IMR-90 (cell line): ENCODE measurements around the gene TMEM176A. TPM values are rescaled to one million over a fixed set of nuclear protein-coding genes. Genes with fewer than 3 reads are reported as not detected.

Experiments used
- ATAC-seq: fragments of 200-7000 bp; cut with Tn5 transposase; 2 replicates; pipeline ENCODE4 v1.9.1; 2020; ENCODE audit warnings: low read depth, mild to moderate bottlenecking, moderate library complexity
- BruUV-seq: library from RNA; stranded (reverse); fragments of 400-500 nt; replicated peaks from 2 replicates; lab custom pipeline; 2021; lab: Mats Ljungman, UMichigan
- CTCF ChIA-PET: fragments of 300-600 bp; formaldehyde crosslinking; extraction: SDS; loops from one replicate; lab custom pipeline; 2021; ENCODE audit warnings: antibody characterized with exemption; lab: Yijun Ruan, JAX
- POLR2A ChIA-PET: fragments of 300-600 bp; sonication (Branson Sonifier 250); formaldehyde crosslinking; loops from one replicate; lab custom pipeline; 2022; ENCODE audit warnings: antibody characterized with exemption; ENCODE audit not compliant: unreplicated experiment; lab: Charles Lee
- DNase-seq: peaks from one replicate; pipeline ENCODE4 v3.0.0; 2013
- H2AFZ ChIP-seq: replicated peaks from 2 replicates; pipeline ENCODE3; 2013; ENCODE audit warnings: low read length, mild to moderate bottlenecking; ENCODE audit not compliant: poor library complexity
- H2AK5ac ChIP-seq: 2 replicates; pipeline ENCODE4 v1.6.1; 2013; ENCODE audit warnings: low read depth, low read length, inconsistent platforms
- H2AK9ac ChIP-seq: replicated peaks from 2 replicates; pipeline ENCODE3; 2013; ENCODE audit warnings: mild to moderate bottlenecking, low read depth, low read length, moderate library complexity; ENCODE audit not compliant: poor library complexity
- H2BK120ac ChIP-seq: 2 replicates; pipeline ENCODE4 v1.6.1; 2013; ENCODE audit warnings: low read depth, low read length, inconsistent platforms
- H2BK15ac ChIP-seq: 3 replicates; pipeline ENCODE4 v1.6.1; 2013; ENCODE audit warnings: low read depth, low read length, inconsistent platforms
- H2BK20ac ChIP-seq: 2 replicates; pipeline ENCODE4 v1.6.1; 2013; ENCODE audit warnings: low read depth, mild to moderate bottlenecking, inconsistent platforms, low read length, moderate library complexity
- H2BK5ac ChIP-seq: 2 replicates; pipeline ENCODE4 v1.6.1; 2013; ENCODE audit warnings: mild to moderate bottlenecking, low read depth, low read length, inconsistent platforms; ENCODE audit not compliant: poor library complexity, severe bottlenecking
- H3K14ac ChIP-seq: replicated peaks from 2 replicates; pipeline ENCODE4 v1.6.1; 2013; ENCODE audit warnings: low read depth, low read length, inconsistent platforms
- H3K18ac ChIP-seq: 2 replicates; pipeline ENCODE4 v1.6.1; 2013; ENCODE audit warnings: low read depth, low read length, control low read depth
- H3K23ac ChIP-seq: 2 replicates; pipeline ENCODE4 v1.6.1; 2013; ENCODE audit warnings: low read depth, low read length, inconsistent platforms
- H3K27ac ChIP-seq: 2 replicates; pipeline ENCODE4 v1.5.1; 2013; ENCODE audit warnings: mild to moderate bottlenecking, control low read depth, low read length; ENCODE audit not compliant: insufficient read depth
- H3K27me3 ChIP-seq: 2 replicates; pipeline ENCODE4 v1.6.1; 2013; ENCODE audit warnings: low read length; ENCODE audit not compliant: control insufficient read depth, insufficient read depth
- H3K36me3 ChIP-seq: 2 replicates; pipeline ENCODE4 v1.6.1; 2013; ENCODE audit warnings: low read length, mixed read lengths; ENCODE audit not compliant: control insufficient read depth, insufficient read depth
- H3K4ac ChIP-seq: 2 replicates; pipeline ENCODE4 v1.6.1; 2013; ENCODE audit warnings: low read depth, low read length, inconsistent platforms
- H3K4me1 ChIP-seq: 2 replicates; pipeline ENCODE4 v1.6.1; 2013; ENCODE audit warnings: low read length, mixed read lengths; ENCODE audit not compliant: control insufficient read depth, insufficient read depth
- H3K4me2 ChIP-seq: 2 replicates; pipeline ENCODE4 v1.6.1; 2013; ENCODE audit warnings: low read depth, mild to moderate bottlenecking, control low read depth, low read length, moderate library complexity
- H3K4me3 ChIP-seq: 2 replicates; pipeline ENCODE4 v1.5.1; 2013; ENCODE audit warnings: low read depth, mild to moderate bottlenecking, control low read depth, low read length, moderate library complexity; ENCODE audit not compliant: insufficient read depth
- H3K56ac ChIP-seq: 2 replicates; pipeline ENCODE4 v1.6.1; 2013; ENCODE audit warnings: low read length, inconsistent platforms; ENCODE audit not compliant: insufficient read depth; ENCODE audit errors: extremely low read depth
- H3K79me1 ChIP-seq, 2 experiments: 2 replicates each; pipeline ENCODE4 v1.6.1; 2013; ENCODE audit warnings: low read length in 2 of 2, inconsistent platforms in 1 of 2, low read depth in 1 of 2
- H3K9ac ChIP-seq: 2 replicates; pipeline ENCODE4 v1.6.1; 2013; ENCODE audit warnings: low read depth, low read length, control low read depth
- H3K9me1 ChIP-seq: 2 replicates; pipeline ENCODE4 v1.6.1; 2013; ENCODE audit warnings: low read length, inconsistent platforms; ENCODE audit not compliant: insufficient read depth
- H3K9me3 ChIP-seq: 2 replicates; pipeline ENCODE4 v1.6.1; 2013; ENCODE audit warnings: low read length; ENCODE audit not compliant: control insufficient read depth, insufficient read depth
- H4K20me1 ChIP-seq: 2 replicates; pipeline ENCODE4 v1.6.1; 2013; ENCODE audit warnings: low read length, inconsistent platforms; ENCODE audit not compliant: insufficient read depth
- H4K5ac ChIP-seq: 2 replicates; pipeline ENCODE4 v1.6.1; 2013; ENCODE audit warnings: mild to moderate bottlenecking, low read depth, low read length, control low read depth
- H4K8ac ChIP-seq, 2 experiments: 2 replicates each; pipeline ENCODE4 v1.6.1; 2013; ENCODE audit warnings: low read depth in 2 of 2, low read length in 2 of 2, control low read depth in 1 of 2, inconsistent platforms in 1 of 2
- H4K91ac ChIP-seq: 2 replicates; pipeline ENCODE4 v1.6.1; 2013; ENCODE audit warnings: low read depth, low read length, inconsistent platforms; ENCODE audit not compliant: insufficient read depth
- BHLHE40 ChIP-seq: fragments of 150-350 bp; IDR thresholded peaks from 2 replicates; pipeline ENCODE4 v1.6.1; 2016; ENCODE audit warnings: mild to moderate bottlenecking, low read depth, low read length
- FOS ChIP-seq: fragments of 150-350 bp; IDR thresholded peaks from 2 replicates; pipeline ENCODE4 v1.6.1; 2016; ENCODE audit warnings: low read depth, low read length
- MAFK ChIP-seq: IDR thresholded peaks from 2 replicates; pipeline ENCODE4 v1.6.1; 2012; ENCODE audit warnings: low read depth, low read length, improper control_type of control experiment
- MAZ ChIP-seq: IDR thresholded peaks from 2 replicates; pipeline ENCODE4 v1.6.1; 2012; ENCODE audit warnings: low read depth, mild to moderate bottlenecking, low read length, improper control_type of control experiment, moderate library complexity, borderline replicate concordance
- MXI1 ChIP-seq: IDR thresholded peaks from 2 replicates; pipeline ENCODE4 v1.6.1; 2012; ENCODE audit warnings: low read depth, mild to moderate bottlenecking, low read length, moderate library complexity, borderline replicate concordance
- NFE2L2 ChIP-seq: fragments of 150-350 bp; IDR thresholded peaks from 2 replicates; pipeline ENCODE4 v1.6.1; 2016; ENCODE audit warnings: low read depth, mild to moderate bottlenecking, low read length
- RAD21 ChIP-seq: IDR thresholded peaks from 2 replicates; pipeline ENCODE4 v1.6.1; 2012; ENCODE audit warnings: low read length, improper control_type of control experiment
- RCOR1 ChIP-seq: IDR thresholded peaks from 2 replicates; pipeline ENCODE4 v1.6.1; 2012; ENCODE audit warnings: mild to moderate bottlenecking, low read length, improper control_type of control experiment; ENCODE audit not compliant: insufficient replicate concordance
- RFX5 ChIP-seq: IDR thresholded peaks from 2 replicates; pipeline ENCODE4 v1.8.0; 2012; ENCODE audit warnings: low read depth, mild to moderate bottlenecking, low read length, moderate library complexity
- WGBS, 2 experiments: methylation state at CpG; one replicate each; pipeline versions ENCODE4 v1.1.5 to v1.1.7; 2013; ENCODE audit warnings: missing lambda C conversion rate in 2 of 2; ENCODE audit not compliant: insufficient read length in 1 of 2; ENCODE audit errors: extremely low coverage in 2 of 2; 5-methylcytosine and 5-hydroxymethylcytosine counted together
- dilution Hi-C: fragments of 300-500 bp; cut with HindIII; formaldehyde crosslinking; loops from one replicate; pipeline ENCODE4 v1.14.3; 2018; ENCODE audit warnings: low sequenced_read_pairs; ENCODE audit not compliant: unreplicated experiment
- in situ Hi-C: fragments of 300-500 bp; cut with MboI; formaldehyde crosslinking; loops from 3 replicates; pipeline ENCODE4 v1.14.3; 2019; ENCODE audit warnings: low sequenced_read_pairs, inconsistent platforms, mixed read lengths
- intact Hi-C: fragments of 100-400 bp; cut with micrococcal nuclease; formaldehyde crosslinking; loops from 2 replicates; pipeline ENCODE4 v1.10.0; 2022
- polyA plus RNA-seq, 3 experiments: library from polyadenylated mRNA; depleted of rRNA; stranded (reverse); fragments of >200 nt; gene quantifications; 2 replicates each; pipeline ENCODE4 v1.2.3, GENCODE V29; 2012; ENCODE audit warnings: low replicate concordance in 1 of 3
- total RNA-seq: library from RNA; depleted of rRNA; stranded (reverse); fragments of >200 nt; gene quantifications from 2 replicates; pipeline ENCODE4 v1.2.3, GENCODE V29; 2012

The TMEM176A gene
- total and polyA plus RNA-seq, 2 of the 4 experiments (the other 2 are of a cell fraction): not detected

DNA sequence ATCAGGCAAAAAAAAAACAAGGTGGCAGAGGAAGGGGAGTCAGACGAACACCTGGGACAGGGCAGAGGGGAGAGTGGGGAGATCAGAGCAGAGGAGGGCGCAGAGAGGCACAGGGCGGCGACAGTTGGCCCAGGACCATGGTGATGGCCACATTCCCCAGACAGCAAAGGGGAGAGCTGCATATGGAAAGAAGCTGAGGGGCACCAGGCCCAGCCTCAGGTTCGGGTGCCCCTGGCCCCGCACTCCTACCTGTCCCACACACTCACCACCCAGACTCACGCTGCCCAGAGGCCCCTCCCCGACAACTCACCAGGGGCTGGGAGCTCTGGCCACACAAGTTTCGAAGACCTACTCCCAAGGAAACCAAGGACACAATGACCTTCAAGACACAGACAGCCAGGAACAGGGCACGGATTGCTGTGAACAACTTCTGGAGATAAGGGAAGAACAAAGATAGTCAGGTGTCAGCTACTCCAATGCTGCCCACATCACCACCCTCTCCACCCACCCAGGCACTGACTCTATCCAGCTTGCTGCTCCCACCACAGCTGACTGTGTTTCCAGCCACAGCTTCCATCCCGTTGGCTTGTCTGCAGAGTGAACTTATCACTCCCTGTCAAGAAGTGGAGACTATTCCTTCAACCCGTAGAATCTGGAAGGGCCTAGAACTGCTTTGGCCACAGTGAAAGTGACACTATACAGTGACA, 8.7 kb upstream of the TMEM176A start (continued):
- TF ChIP-seq RAD21: no peak

DNA sequence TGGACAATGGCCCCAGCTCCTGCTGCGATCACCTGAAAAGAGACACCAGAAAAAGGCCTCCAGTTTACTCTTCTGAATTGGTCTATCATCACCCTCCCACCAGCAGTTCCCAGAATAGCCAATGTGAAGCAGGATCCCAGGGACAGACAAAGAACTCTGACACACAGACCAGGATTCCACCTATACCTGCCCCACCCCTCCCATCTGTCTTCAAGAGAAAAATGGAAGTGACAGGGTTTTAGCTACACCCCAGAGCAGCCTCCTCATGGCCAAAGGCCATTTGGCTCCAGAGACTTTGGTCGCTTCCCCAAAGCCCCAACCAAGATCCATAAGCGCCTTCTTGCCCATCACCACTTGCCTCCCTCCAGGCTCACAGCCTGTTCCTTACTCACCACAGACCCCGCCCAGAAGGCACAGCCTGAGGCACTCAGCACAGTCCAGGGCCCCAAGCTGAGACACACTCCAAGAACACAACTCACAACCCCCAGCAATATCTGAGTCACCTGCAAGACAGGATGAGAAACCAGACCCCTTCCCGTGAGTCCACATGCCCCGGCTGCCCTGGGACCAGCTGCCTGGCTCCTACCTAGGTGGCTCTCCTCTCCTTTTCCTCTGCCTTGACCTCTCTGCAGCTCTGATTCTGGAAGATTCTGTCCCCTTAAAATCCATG, 6.9 kb upstream of the TMEM176A start:
- Histone ChIP-seq H3K27me3 (no peaks in the 10 kb centered on the region), H3K27ac (no peak overlapping the region), H2BK120ac (no peak overlapping the region), H2BK5ac (no peak overlapping the region), H4K91ac (no peak overlapping the region), H2AK5ac (no peak overlapping the region), H3K4me1 (peaks cover 5% of the 10 kb centered on the region; the same call in 1 of the 2 replicates), H3K9ac (no peak overlapping the region), H2AFZ (no peak overlapping the region), H4K5ac (no peak overlapping the region; the same call in 1 of the 2 replicates), H2BK15ac (no peak overlapping the region), H3K79me1 (no peaks in the 10 kb centered on the region), H3K56ac (no peak overlapping the region), H3K36me3 (peaks cover 3% of the 10 kb centered on the region; the same call in 1 of the 2 replicates), H3K9me3 (no peaks in the 10 kb centered on the region), H2AK9ac (no peak overlapping the region), H4K20me1 (no peaks in the 10 kb centered on the region), H2BK20ac (no peak overlapping the region), H3K23ac (no peak overlapping the region), H3K4me3 (no peak overlapping the region), H4K8ac (no peak overlapping the region), H3K14ac (no peak overlapping the region), H3K18ac (no peak overlapping the region), H3K9me1 (no peaks in the 10 kb centered on the region), H3K4me2 (no peak overlapping the region), H3K4ac (no peak overlapping the region)
- ChIA-PET POLR2A (no interaction called here), CTCF (no interaction called here)
- no TSS peak for BruUV-seq
- dilution Hi-C loops (no loop called here), intact Hi-C loops (no loop called here), in situ Hi-C loops (loop anchor here (25.0 kb wide), 1 partner anchor 319 kb away; no protein-coding TSS in a partner anchor)
- TF ChIP-seq MAZ (no peak), NFE2L2 (no peak), RFX5 (no peak), BHLHE40 (no peak), MAFK (no peak), FOS (no peak), RCOR1 (no peak), MXI1 (no peak)
- ATAC-seq (peak; percentile 16; the same call in 1 of the 2 replicates), DNase-seq (no peak)
- no CpG with 5 or more reads among the region's 6 CpGs for WGBS, 2 experiments
